Measurements from ENCODE around the gene TMEM235. TPM values are rescaled to one million over a fixed set of nuclear protein-coding genes. Genes with fewer than 3 reads are reported as not detected.

TMEM235 gene
- total and polyA plus RNA-seq, 11 donors, result not detected

GRCh38 chr17:78202666-78203065 is 28.8 kb upstream of the TMEM235 start:
- H3K9me3 ChIP-seq, result no peaks in the 10 kb centered on the region
- peak overlapping the region in 6 of 12 donors; percentile 14 to 49 (median 25) for H3K27ac ChIP-seq
- intact Hi-C loops (cut with DNase I), result no loop called here
- H3K4me1 ChIP-seq, result peaks cover 0 to 8% (median 0%) of the 10 kb centered on the region in 12 donors
- no peak overlapping the region for H3K4me3 ChIP-seq
- 48 to 86% (median 79%) methylated on average over 8 of the region's 8 CpGs for WGBS, 4 donors
- ATAC-seq (peak in 3 of 4 donors; percentile 43 to 57 (median 55)), DNase-seq (peak in 1 of 5 donors; percentile 43)
- TF ChIP-seq POLR2A (IDR thresholded peaks at IDR 0.05), result no peak
- TF ChIP-seq CTCF (IDR thresholded peaks at IDR 0.05), result no peak
- H3K27me3 ChIP-seq, result no peaks in the 10 kb centered on the region
- peaks cover 0 to 31% (median under 1%) of the 10 kb centered on the region in 9 donors for H3K36me3 ChIP-seq

GRCh38 chr17:78204387-78205123 is 26.9 kb upstream of the TMEM235 start:
- no peak for ATAC-seq
- H3K9me3 ChIP-seq, result no peaks in the 10 kb centered on the region
- WGBS, 4 donors, result 92 to 96% (median 95%) methylated on average over 18 to 22 of the region's 22 CpGs
- H3K4me3 ChIP-seq, result no peak overlapping the region
- H3K4me1 ChIP-seq, result peaks cover 0 to 8% (median 0%) of the 10 kb centered on the region in 12 donors
- intact Hi-C loops (cut with DNase I), result no loop called here
- no peaks in the 10 kb centered on the region for H3K27me3 ChIP-seq
- TF ChIP-seq POLR2A (IDR thresholded peaks at IDR 0.05) (no peak), CTCF (IDR thresholded peaks at IDR 0.05) (no peak)
- H3K36me3 ChIP-seq, result peaks cover 0 to 28% (median 0%) of the 10 kb centered on the region in 9 donors
- H3K27ac ChIP-seq, result no peak overlapping the region
- no peak for DNase-seq

GRCh38 chr17:78205124-78205775 is 26.2 kb upstream of the TMEM235 start:
- H3K27me3 ChIP-seq, result no peaks in the 10 kb centered on the region
- TF ChIP-seq CTCF (IDR thresholded peaks at IDR 0.05) (no peak), POLR2A (IDR thresholded peaks at IDR 0.05) (no peak)
- intact Hi-C loops (cut with DNase I), result no loop called here
- no peak overlapping the region for H3K27ac ChIP-seq
- DNase-seq (no peak), ATAC-seq (no peak)
- H3K4me1 ChIP-seq, result peaks cover 0 to 8% (median 0%) of the 10 kb centered on the region in 12 donors
- H3K9me3 ChIP-seq, result no peaks in the 10 kb centered on the region
- H3K36me3 ChIP-seq, result peaks cover 0 to 28% (median 0%) of the 10 kb centered on the region in 9 donors
- H3K4me3 ChIP-seq, result no peak overlapping the region
- WGBS, 4 donors, result 91 to 94% (median 93%) methylated on average over 13 to 17 of the region's 17 CpGs

- H3K9me3 ChIP-seq, result no peaks in the 10 kb centered on the region
- DNase-seq (no peak), ATAC-seq (no peak)
- WGBS, 4 donors, result 66 to 78% (median 76%) methylated on average over 7 of the region's 7 CpGs
- TF ChIP-seq POLR2A (IDR thresholded peaks at IDR 0.05) (no peak), CTCF (IDR thresholded peaks at IDR 0.05) (no peak)
- intact Hi-C loops (cut with DNase I), result no loop called here
- no peaks in the 10 kb centered on the region for H3K27me3 ChIP-seq
- peaks cover 0 to 8% (median 0%) of the 10 kb centered on the region in 12 donors for H3K4me1 ChIP-seq
- no peak overlapping the region for H3K4me3 ChIP-seq
- peaks cover 0 to 28% (median 0%) of the 10 kb centered on the region in 9 donors for H3K36me3 ChIP-seq
- H3K27ac ChIP-seq, result peak overlapping the region in 1 of 12 donors; percentile 22
Measured at GRCh38 chr17:78206298-78206697, 25.1 kb upstream of the TMEM235 start.

Data from heart left ventricle (tissue), 16 donors.